ENCODE results near the gene ZMYM1. TPM values are rescaled to one million over a fixed set of nuclear protein-coding genes. Genes with fewer than 3 reads are reported as not detected.

The ZMYM1 gene
- total and polyA plus RNA-seq, 2 of the 8 experiments (the other 6 are each of a cell fraction or from before 2014, with no cell fraction given): 10.0 to 41.3 TPM

- no peak overlapping the region for H3K4ac ChIP-seq (replicated peaks; ENCODE audit: insufficient read length, low read depth, low read length)
- no peak overlapping the region for H3K4me3 ChIP-seq (ENCODE audit: extremely low read depth in 1 of 4, insufficient read depth in 2 of 4, low read depth in 3 of 4, low read length in 4 of 4)
- no peaks in the 10 kb centered on the region for H3K79me2 ChIP-seq (ENCODE audit: control insufficient read depth in 1 of 2, insufficient read depth in 2 of 2, low read length in 2 of 2)
- H3K23me2 ChIP-seq (ENCODE audit: low read depth, low read length): no peaks in the 10 kb centered on the region
- DNase-seq (ENCODE audit: low read depth in 1 of 2, low spot score in 2 of 2) (no peak), FAIRE-seq (no peak)
- no peaks in the 10 kb centered on the region for H3K79me1 ChIP-seq (ENCODE audit: low read depth, low read length)
- no peak overlapping the region for H4K91ac ChIP-seq (replicated peaks; ENCODE audit: insufficient read length, low read length)
- H3K9ac ChIP-seq (replicated peaks in 1 of 4; ENCODE audit: extremely low read depth in 1 of 4, low read depth in 3 of 4, low read length in 3 of 4): no peak overlapping the region
- H3K36me3 ChIP-seq (ENCODE audit: control insufficient read depth in 2 of 4, insufficient read depth in 4 of 4, low read length in 3 of 4): no peaks in the 10 kb centered on the region
- CTCF ChIA-PET (ENCODE audit: partially characterized antibody): no interaction called here
- no peak overlapping the region for H2BK20ac ChIP-seq (ENCODE audit: low read length)
- TF ChIP-seq NANOG (IDR thresholded peaks at IDR 0.05; ENCODE audit: insufficient read depth, low read depth, low read length, poor library complexity, severe bottlenecking) (no peak), BACH1 (IDR thresholded peaks at IDR 0.05; ENCODE audit: low read length) (no peak), BCL11A (IDR thresholded peaks at IDR 0.05; ENCODE audit: low read depth in 2 of 2, low read length in 2 of 2) (no peak)
- no peak overlapping the region for H3K14ac ChIP-seq (ENCODE audit: insufficient read length)
- no peaks in the 10 kb centered on the region for H4K20me1 ChIP-seq (replicated peaks in 1 of 2; ENCODE audit: control insufficient read depth in 1 of 2, insufficient read depth in 2 of 2, low read length in 2 of 2)
- H2BK120ac ChIP-seq (replicated peaks; ENCODE audit: low read depth, low read length): no peak overlapping the region
- no peak overlapping the region for H3K4me2 ChIP-seq (ENCODE audit: insufficient read depth in 1 of 2, low read depth in 2 of 2, low read length in 2 of 2)
- H3K18ac ChIP-seq (ENCODE audit: extremely low read depth, low read length): no peak overlapping the region
- no peak overlapping the region for H2AK5ac ChIP-seq (ENCODE audit: low read depth, low read length)
- no peak overlapping the region for H2BK12ac ChIP-seq (ENCODE audit: low read depth, low read length)
- no peaks in the 10 kb centered on the region for H3K27me3 ChIP-seq (replicated peaks in 1 of 4; ENCODE audit: control insufficient read depth in 3 of 4, extremely low read depth in 1 of 4, insufficient read depth in 3 of 4, low read length in 3 of 4)
- no peaks in the 10 kb centered on the region for H3K9me3 ChIP-seq (ENCODE audit: insufficient read depth in 2 of 2, low read depth in 1 of 2, low read length in 1 of 2)
- H3K27ac ChIP-seq (ENCODE audit: low read depth, low read length): no peak overlapping the region
- no peak overlapping the region for H2AFZ ChIP-seq (ENCODE audit: low read length)
- WGBS, 2 experiments (ENCODE audit: extremely low coverage in 1 of 2, insufficient coverage in 1 of 2, insufficient read length in 1 of 2, insufficient replicate concordance in 2 of 2, low coverage in 1 of 2, low lambda C conversion rate in 2 of 2, missing lambda C conversion rate in 1 of 2): 96% methylated on average over 5 of the region's 5 CpGs; no CpG with 5 or more reads in 1 of the 2 experiments
- H3K4me1 ChIP-seq (replicated peaks in 1 of 4; ENCODE audit: control insufficient read depth in 3 of 4, insufficient read depth in 4 of 4, low read length in 3 of 4): no peaks in the 10 kb centered on the region
- H4K5ac ChIP-seq (ENCODE audit: insufficient read length, low read depth, low read length): no peak overlapping the region
- H2BK15ac ChIP-seq (ENCODE audit: low read length): no peak overlapping the region
- H3K56ac ChIP-seq (replicated peaks; ENCODE audit: insufficient read length, low read depth, low read length): no peak overlapping the region
- H2BK5ac ChIP-seq (ENCODE audit: low read depth, low read length): no peak overlapping the region
- H4K8ac ChIP-seq (ENCODE audit: extremely low read depth, insufficient read depth, low read length): no peak overlapping the region
- H3K23ac ChIP-seq (ENCODE audit: insufficient read length): no peak overlapping the region
- POLR2A ChIA-PET (ENCODE audit: partially characterized antibody): no interaction called here
Measured at GRCh38 chr1:35151220-35151619, 72.0 kb downstream of the ZMYM1 start.
